Pericardium fibroblast (primary cell): ENCODE results near the gene TIMM13. TPM values are rescaled to one million over a fixed set of nuclear protein-coding genes. Genes with fewer than 3 reads are reported as not detected.

Experiments used
- total RNA-seq: library from RNA; depleted of rRNA; stranded (reverse); fragments of >200 nt; gene quantifications from 2 replicates; pipeline ENCODE4 v1.2.3, GENCODE V29; 2015

TIMM13 gene
- 56.1 and 65.8 TPM in 2 replicates for total RNA-seq

DNA sequence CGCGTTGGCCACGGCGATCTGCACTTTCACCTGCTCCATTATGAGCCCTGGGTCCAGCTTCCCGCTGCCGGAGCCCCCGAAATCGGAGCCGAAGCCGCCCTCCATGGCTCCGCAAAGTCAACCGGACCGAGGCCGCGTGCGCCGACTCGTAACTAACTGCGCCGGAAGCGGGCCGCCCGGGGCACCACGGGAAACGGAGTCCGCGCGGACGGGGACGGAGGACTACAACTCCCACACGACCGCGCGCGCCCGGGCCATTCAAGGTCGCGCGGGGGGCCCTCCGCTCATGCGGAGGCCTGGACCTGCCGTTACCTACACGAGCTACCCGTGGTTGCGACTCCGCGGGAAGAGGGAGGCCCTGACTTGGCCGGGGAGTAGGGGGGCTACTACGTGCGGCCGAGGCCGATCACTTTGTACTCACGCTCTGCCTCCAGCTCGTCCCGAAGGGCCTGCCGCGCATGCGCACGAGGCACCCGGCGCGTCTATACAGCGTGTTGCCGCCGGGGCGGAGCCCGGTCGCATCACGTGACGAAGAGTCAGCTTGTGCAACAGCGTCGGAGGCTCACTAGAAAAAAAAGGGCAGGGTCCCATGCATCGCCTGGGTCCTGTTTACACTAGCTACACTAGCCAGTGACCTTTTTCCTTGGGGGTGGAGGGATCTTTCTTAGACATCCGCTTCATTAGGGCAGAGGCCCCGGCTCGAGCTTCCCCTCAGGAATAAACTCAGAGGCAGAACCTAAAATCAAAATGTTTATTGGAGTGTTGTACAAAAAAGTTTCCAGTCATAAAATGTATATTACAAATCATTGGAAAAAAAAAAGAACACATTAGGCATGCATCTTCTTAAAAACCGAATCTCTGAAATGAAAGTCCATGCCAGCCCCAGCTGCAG is at the start of gene TIMM13:
TSS of gene TIMM13 (minus strand) at position 158 of the 892 bp plus-strand sequence. CDS start at position 105, 53 bp downstream.

DNA sequence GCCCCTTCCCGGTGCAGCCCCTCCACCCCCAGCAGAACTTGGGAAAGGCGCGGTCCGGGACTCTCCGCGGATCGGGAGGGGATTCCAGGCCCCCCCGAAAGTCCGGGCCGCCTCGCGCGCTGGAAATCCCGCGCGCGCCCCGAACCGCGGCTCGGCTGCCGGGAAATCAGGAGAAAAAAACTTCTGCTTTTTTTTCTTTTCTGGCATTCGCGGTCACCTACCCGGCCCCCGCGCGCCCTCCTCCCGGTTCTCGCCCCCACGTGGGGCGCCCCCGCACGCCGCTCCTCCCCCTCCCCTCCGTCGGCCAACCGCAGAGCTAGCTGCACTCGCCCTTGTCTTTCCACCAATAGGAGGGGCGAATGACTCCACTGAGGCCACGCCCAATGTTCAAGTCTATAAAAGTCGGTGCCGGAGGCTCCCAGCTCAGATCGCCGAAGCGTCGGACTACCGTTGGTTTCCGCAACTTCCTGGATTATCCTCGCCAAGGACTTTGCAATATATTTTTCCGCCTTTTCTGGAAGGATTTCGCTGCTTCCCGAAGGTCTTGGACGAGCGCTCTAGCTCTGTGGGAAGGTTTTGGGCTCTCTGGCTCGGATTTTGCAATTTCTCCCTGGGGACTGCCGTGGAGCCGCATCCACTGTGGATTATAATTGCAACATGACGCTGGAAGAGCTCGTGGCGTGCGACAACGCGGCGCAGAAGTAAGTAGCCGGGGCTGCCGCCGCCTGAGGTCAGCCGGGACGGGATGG is 48.5 kb upstream of the TIMM13 start, which contains the start of gene GADD45B:
TSS of gene GADD45B (plus strand) at position 426 of the 749 bp plus-strand sequence. CDS start at position 658, 232 bp downstream.

Other genes starting within 250 kb of the TIMM13 start
- gene PLEKHJ1, start 191.3 kb downstream of the TIMM13 start, total RNA-seq = 58.4 and 81.5 TPM in 2 replicates
- 34.6 and 36.6 TPM in 2 replicates for gene SF3A2, start 190.8 kb downstream of the TIMM13 start, total RNA-seq
- gene AMH, start 178.3 kb downstream of the TIMM13 start, total RNA-seq = 1.8 and 3.7 TPM in 2 replicates
- 1.5 TPM in 1 of 2 replicates, not detected in the other for gene JSRP1, start 171.2 kb downstream of the TIMM13 start, total RNA-seq
- 0.09 TPM in 1 of 2 replicates, not detected in the other for gene PEAK3, start 145.4 kb downstream of the TIMM13 start, total RNA-seq
- not detected in 2 replicates for gene LINGO3, start 119.4 kb downstream of the TIMM13 start, total RNA-seq
- 203 and 211 TPM in 2 replicates for gene LSM7, start 99.0 kb downstream of the TIMM13 start, total RNA-seq
- gene SPPL2B, start 98.9 kb downstream of the TIMM13 start, total RNA-seq = 39.2 and 39.3 TPM in 2 replicates
- not detected in 2 replicates for gene TMPRSS9, start 67.3 kb downstream of the TIMM13 start, total RNA-seq
- gene LMNB2, start 29.4 kb upstream of the TIMM13 start, total RNA-seq = 43.3 and 45.3 TPM in 2 replicates
- 58.5 and 176 TPM in 2 replicates for gene GADD45B, start 48.5 kb upstream of the TIMM13 start, total RNA-seq